Activated CD8-positive, alpha-beta T cell treated with anti-CD3 and anti-CD28 coated beads for 36 hours (primary cell): ENCODE data around the gene ANKRD42. TPM values are rescaled to one million over a fixed set of nuclear protein-coding genes. Genes with fewer than 3 reads are reported as not detected.

Experiments
- ATAC-seq: fragments of 200-7000 bp; cut with Tn5 transposase; one replicate; pipeline ENCODE4 v1.10.0; 2021; ENCODE audit warnings: mild to moderate bottlenecking, moderate library complexity
- CTCF ChIA-PET: fragments of 350-600 bp; sonication (Branson Sonifier 250); formaldehyde crosslinking; loops from one replicate; lab custom pipeline; 2021; ENCODE audit warnings: antibody characterized with exemption; lab: Charles Lee
- POLR2A ChIA-PET: fragments of 350-600 bp; sonication (Branson Sonifier 250); formaldehyde crosslinking; loops from one replicate; lab custom pipeline; 2021; ENCODE audit warnings: antibody characterized with exemption; lab: Charles Lee
- DNase-seq: peaks from one replicate; pipeline ENCODE4 v3.0.0-alpha.2; 2020
- H3K27ac Mint-ChIP-seq: one replicate; pipeline ENCODE4 v1.8.0; 2021; ENCODE audit warnings: mild to moderate bottlenecking, mixed read lengths
- H3K27me3 Mint-ChIP-seq: one replicate; pipeline ENCODE4 v1.8.0; 2021; ENCODE audit warnings: mixed read lengths
- H3K36me3 Mint-ChIP-seq: one replicate; pipeline ENCODE4 v1.8.0; 2021; ENCODE audit warnings: low read depth, mixed read lengths
- H3K4me1 Mint-ChIP-seq: one replicate; pipeline ENCODE4 v1.8.0; 2021; ENCODE audit warnings: low read depth, mixed read lengths
- H3K4me3 Mint-ChIP-seq: one replicate; pipeline ENCODE4 v1.8.0; 2021; ENCODE audit warnings: mild to moderate bottlenecking, moderate library complexity, mixed read lengths
- H3K9me3 Mint-ChIP-seq: one replicate; pipeline ENCODE4 v1.8.0; 2021; ENCODE audit warnings: mixed read lengths
- intact Hi-C: fragments of 100-400 bp; cut with micrococcal nuclease; formaldehyde crosslinking; loops from one replicate; pipeline ENCODE4 v1.10.0; 2022
- total RNA-seq, 2 experiments: library from RNA; stranded (reverse); gene quantifications; one replicate each; pipeline ENCODE4 v1.2.3, GENCODE V29; 2021
- TF ChIP-seq, protein P1 (sequence below): fragments of 200-600 bp; IDR thresholded peaks from one replicate; pipeline ENCODE4 v1.8.0; 2022; ENCODE audit warnings: antibody characterized with exemption, mild to moderate bottlenecking

The ANKRD42 gene
- total RNA-seq, 2 experiments from 2014 or later = 3.8 to 4.7 TPM

DNA sequence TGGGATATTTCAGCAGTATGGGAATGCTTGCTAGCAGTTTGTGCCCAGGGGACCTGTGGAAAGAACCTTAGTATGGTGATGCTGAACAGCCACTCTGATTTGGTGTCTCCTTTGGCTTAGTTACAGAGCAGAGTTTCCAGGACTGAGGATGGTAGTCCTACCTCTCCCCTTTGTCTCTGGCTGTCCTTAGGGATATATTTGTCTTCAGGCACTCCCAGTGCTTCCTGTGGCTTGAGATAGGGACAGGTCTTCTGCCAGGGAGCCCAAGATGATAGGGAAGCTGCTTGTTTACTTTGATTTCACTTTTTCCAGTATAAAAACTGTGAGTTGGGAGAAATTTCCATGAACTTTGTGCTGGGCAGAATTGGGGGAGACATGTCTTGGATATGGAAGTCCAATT, 28.2 kb downstream of the ANKRD42 start:
- ATAC-seq = no peak
- DNase-seq = no peak
- Mint-ChIP-seq H3K4me3 (no peak overlapping the region), H3K9me3 (no peaks in the 10 kb centered on the region), H3K27ac (no peak overlapping the region), H3K36me3 (no peaks in the 10 kb centered on the region), H3K27me3 (no peaks in the 10 kb centered on the region), H3K4me1 (no peaks in the 10 kb centered on the region)
- CTCF ChIA-PET = no interaction called here
- POLR2A ChIA-PET = interaction anchor here (0.7 kb wide), 1 partner anchor 359 kb away, joined by 3 read pairs; no protein-coding TSS in a partner anchor
- TF ChIP-seq, protein P1, sequence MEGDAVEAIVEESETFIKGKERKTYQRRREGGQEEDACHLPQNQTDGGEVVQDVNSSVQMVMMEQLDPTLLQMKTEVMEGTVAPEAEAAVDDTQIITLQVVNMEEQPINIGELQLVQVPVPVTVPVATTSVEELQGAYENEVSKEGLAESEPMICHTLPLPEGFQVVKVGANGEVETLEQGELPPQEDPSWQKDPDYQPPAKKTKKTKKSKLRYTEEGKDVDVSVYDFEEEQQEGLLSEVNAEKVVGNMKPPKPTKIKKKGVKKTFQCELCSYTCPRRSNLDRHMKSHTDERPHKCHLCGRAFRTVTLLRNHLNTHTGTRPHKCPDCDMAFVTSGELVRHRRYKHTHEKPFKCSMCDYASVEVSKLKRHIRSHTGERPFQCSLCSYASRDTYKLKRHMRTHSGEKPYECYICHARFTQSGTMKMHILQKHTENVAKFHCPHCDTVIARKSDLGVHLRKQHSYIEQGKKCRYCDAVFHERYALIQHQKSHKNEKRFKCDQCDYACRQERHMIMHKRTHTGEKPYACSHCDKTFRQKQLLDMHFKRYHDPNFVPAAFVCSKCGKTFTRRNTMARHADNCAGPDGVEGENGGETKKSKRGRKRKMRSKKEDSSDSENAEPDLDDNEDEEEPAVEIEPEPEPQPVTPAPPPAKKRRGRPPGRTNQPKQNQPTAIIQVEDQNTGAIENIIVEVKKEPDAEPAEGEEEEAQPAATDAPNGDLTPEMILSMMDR = no peak
- intact Hi-C loops = no loop called here

DNA sequence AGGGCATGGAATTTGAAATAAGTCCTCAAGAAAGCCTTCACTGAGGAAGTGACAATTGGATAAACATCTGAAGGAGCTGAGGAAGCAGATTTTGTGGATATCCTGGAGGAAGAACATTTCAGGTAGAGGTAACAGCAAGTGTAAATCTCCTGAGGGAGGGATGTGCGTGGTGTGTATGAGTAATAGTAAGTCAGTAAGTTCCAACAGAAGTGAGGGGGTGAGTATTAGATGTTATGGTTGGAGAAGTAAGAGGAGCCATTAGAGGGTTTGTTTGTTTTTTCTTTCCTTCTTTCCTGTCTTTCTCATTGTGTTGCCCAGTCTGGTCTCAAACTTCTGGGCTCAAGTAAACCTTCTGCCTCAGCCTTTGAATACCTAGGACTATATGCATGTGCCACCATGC, 29.0 kb downstream of the ANKRD42 start:
- H3K36me3 Mint-ChIP-seq = no peaks in the 10 kb centered on the region
- TF ChIP-seq, protein P1 = no peak
- ATAC-seq = no peak
- H3K27me3 Mint-ChIP-seq = no peaks in the 10 kb centered on the region
- POLR2A ChIA-PET = no interaction called here
- H3K27ac Mint-ChIP-seq = no peak overlapping the region
- no peak overlapping the region for H3K4me3 Mint-ChIP-seq
- CTCF ChIA-PET = interaction anchor here (2.9 kb wide), 1 partner anchor 27 kb away, joined by 9 read pairs; no protein-coding TSS in a partner anchor
- no peaks in the 10 kb centered on the region for H3K9me3 Mint-ChIP-seq
- intact Hi-C loops = no loop called here
- no peaks in the 10 kb centered on the region for H3K4me1 Mint-ChIP-seq
- DNase-seq = no peak

GRCh38 chr11:83223457-83223856, 29.9 kb downstream of the ANKRD42 start:
- no peak for ATAC-seq
- DNase-seq = no peak
- H3K4me1 Mint-ChIP-seq = no peaks in the 10 kb centered on the region
- ChIA-PET POLR2A (no interaction called here), CTCF (interaction anchor here (2.9 kb wide), 1 partner anchor 26 kb away, joined by 9 read pairs; no protein-coding TSS in a partner anchor)
- no peaks in the 10 kb centered on the region for H3K36me3 Mint-ChIP-seq
- H3K9me3 Mint-ChIP-seq = no peaks in the 10 kb centered on the region
- H3K27me3 Mint-ChIP-seq = no peaks in the 10 kb centered on the region
- H3K4me3 Mint-ChIP-seq = no peak overlapping the region
- TF ChIP-seq, protein P1 = no peak
- H3K27ac Mint-ChIP-seq = no peak overlapping the region
- intact Hi-C loops = no loop called here

GRCh38 chr11:83235825-83236224, 42.3 kb downstream of the ANKRD42 start:
- intact Hi-C loops = no loop called here
- Mint-ChIP-seq H3K27me3 (no peaks in the 10 kb centered on the region), H3K4me3 (no peak overlapping the region), H3K9me3 (no peaks in the 10 kb centered on the region), H3K27ac (no peak overlapping the region), H3K36me3 (no peaks in the 10 kb centered on the region), H3K4me1 (no peaks in the 10 kb centered on the region)
- ATAC-seq (no peak), DNase-seq (no peak)
- CTCF ChIA-PET = interaction anchor here (0.7 to 4.1 kb wide), 2 partner anchors 14 to 148 kb away, joined by 3 to 27 read pairs; no protein-coding TSS in a partner anchor
- POLR2A ChIA-PET = no interaction called here
- TF ChIP-seq, protein P1 = no peak

GRCh38 chr11:83238111-83238510, 44.6 kb downstream of the ANKRD42 start:
- POLR2A ChIA-PET = no interaction called here
- Mint-ChIP-seq H3K4me3 (no peak overlapping the region), H3K9me3 (no peaks in the 10 kb centered on the region), H3K36me3 (no peaks in the 10 kb centered on the region), H3K27ac (no peak overlapping the region), H3K4me1 (no peaks in the 10 kb centered on the region), H3K27me3 (no peaks in the 10 kb centered on the region)
- no peak for ATAC-seq
- TF ChIP-seq, protein P1 = no peak
- DNase-seq = no peak
- intact Hi-C loops = no loop called here
- CTCF ChIA-PET = interaction anchor here (3.0 kb wide), 1 partner anchor 12 kb away, joined by 10 read pairs; no protein-coding TSS in a partner anchor
